Measurements from ENCODE around the gene SLF2.
"Not testable (repeated sequence)": the region's sequence is repeated elsewhere in the genome, so short reads cannot be mapped to it uniquely, and the experiment has no call there.

Gene SLF2

GRCh38 chr10:100879741-100880360 lies 32.9 kb upstream of the SLF2 start:
- no peak for DNase-seq (ENCODE audit: low read depth)

GRCh38 chr10:100881556-100882213 lies 31.1 kb upstream of the SLF2 start:
- DNase-seq (ENCODE audit: low read depth), result no peak

- no peak for DNase-seq (ENCODE audit: low read depth)
Observed at GRCh38 chr10:100882252-100882651, 30.5 kb upstream of the SLF2 start.

- no peak for DNase-seq (ENCODE audit: low read depth)
Observed at GRCh38 chr10:100882671-100883311, 30.0 kb upstream of the SLF2 start.

- no peak for DNase-seq (ENCODE audit: low read depth)
Observed at GRCh38 chr10:100883312-100883821, 29.4 kb upstream of the SLF2 start.

- DNase-seq (ENCODE audit: low read depth), result not testable (repeated sequence)
Observed at GRCh38 chr10:100885611-100886010, 27.2 kb upstream of the SLF2 start.

GRCh38 chr10:100886091-100886490 lies 26.7 kb upstream of the SLF2 start:
- no peak for DNase-seq (ENCODE audit: low read depth)

- DNase-seq (ENCODE audit: low read depth), result no peak
Observed at GRCh38 chr10:100886521-100886920, 26.2 kb upstream of the SLF2 start.

GRCh38 chr10:100886963-100887362 lies 25.8 kb upstream of the SLF2 start:
- no peak for DNase-seq (ENCODE audit: low read depth)

- DNase-seq (ENCODE audit: low read depth), result no peak
Observed at GRCh38 chr10:100887761-100888296, 24.9 kb upstream of the SLF2 start.

- DNase-seq (ENCODE audit: low read depth), result no peak
Observed at GRCh38 chr10:100888957-100889356, 23.8 kb upstream of the SLF2 start.

- no peak for DNase-seq (ENCODE audit: low read depth)
Observed at GRCh38 chr10:100889546-100889945, 23.2 kb upstream of the SLF2 start.

- no peak for DNase-seq (ENCODE audit: low read depth)
Observed at GRCh38 chr10:100890141-100890672, 22.6 kb upstream of the SLF2 start.

GRCh38 chr10:100890673-100891317 lies 22.0 kb upstream of the SLF2 start:
- peak; percentile 98 for DNase-seq (ENCODE audit: low read depth)

- DNase-seq (ENCODE audit: low read depth), result no peak
Observed at GRCh38 chr10:100894033-100894432, 18.7 kb upstream of the SLF2 start.

GRCh38 chr10:100894589-100895294 lies 18.0 kb upstream of the SLF2 start:
- DNase-seq (ENCODE audit: low read depth), result peak; percentile 33

GRCh38 chr10:100895346-100895745 lies 17.4 kb upstream of the SLF2 start:
- no peak for DNase-seq (ENCODE audit: low read depth)

- DNase-seq (ENCODE audit: low read depth), result no peak
Observed at GRCh38 chr10:100895896-100896295, 16.9 kb upstream of the SLF2 start.

- DNase-seq (ENCODE audit: low read depth), result no peak
Observed at GRCh38 chr10:100896876-100897461, 15.8 kb upstream of the SLF2 start.

GRCh38 chr10:100897976-100898375 lies 14.8 kb upstream of the SLF2 start:
- DNase-seq (ENCODE audit: low read depth), result no peak

GRCh38 chr10:100899171-100899570 lies 13.6 kb upstream of the SLF2 start:
- peak; percentile 74 for DNase-seq (ENCODE audit: low read depth)

All from amniotic epithelial cell (primary cell).